Measurements from ENCODE around the gene SLC20A1. TPM values are rescaled to one million over a fixed set of nuclear protein-coding genes. Genes with fewer than 3 reads are reported as not detected.

Gene SLC20A1
- total RNA-seq, 4 donors from 2014 or later = 6.9 to 85.7 (median 9.2) TPM

- Histone ChIP-seq H3K4me1 (no peaks in the 10 kb centered on the region), H3K27me3 (no peaks in the 10 kb centered on the region), H3K27ac (no peak overlapping the region), H3K4me3 (no peak overlapping the region), H3K36me3 (no peaks in the 10 kb centered on the region), H3K9me3 (no peaks in the 10 kb centered on the region)
- intact Hi-C loops (cut with DNase I; ENCODE audit: low total_unique reads) (no loop called here), in situ Hi-C loops (cut with MboI; ENCODE audit: low sequenced_read_pairs in 4 of 4) (no loop called here)
- ATAC-seq = no peak
- no peak for DNase-seq
- TF ChIP-seq, protein P1, sequence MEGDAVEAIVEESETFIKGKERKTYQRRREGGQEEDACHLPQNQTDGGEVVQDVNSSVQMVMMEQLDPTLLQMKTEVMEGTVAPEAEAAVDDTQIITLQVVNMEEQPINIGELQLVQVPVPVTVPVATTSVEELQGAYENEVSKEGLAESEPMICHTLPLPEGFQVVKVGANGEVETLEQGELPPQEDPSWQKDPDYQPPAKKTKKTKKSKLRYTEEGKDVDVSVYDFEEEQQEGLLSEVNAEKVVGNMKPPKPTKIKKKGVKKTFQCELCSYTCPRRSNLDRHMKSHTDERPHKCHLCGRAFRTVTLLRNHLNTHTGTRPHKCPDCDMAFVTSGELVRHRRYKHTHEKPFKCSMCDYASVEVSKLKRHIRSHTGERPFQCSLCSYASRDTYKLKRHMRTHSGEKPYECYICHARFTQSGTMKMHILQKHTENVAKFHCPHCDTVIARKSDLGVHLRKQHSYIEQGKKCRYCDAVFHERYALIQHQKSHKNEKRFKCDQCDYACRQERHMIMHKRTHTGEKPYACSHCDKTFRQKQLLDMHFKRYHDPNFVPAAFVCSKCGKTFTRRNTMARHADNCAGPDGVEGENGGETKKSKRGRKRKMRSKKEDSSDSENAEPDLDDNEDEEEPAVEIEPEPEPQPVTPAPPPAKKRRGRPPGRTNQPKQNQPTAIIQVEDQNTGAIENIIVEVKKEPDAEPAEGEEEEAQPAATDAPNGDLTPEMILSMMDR (IDR thresholded peaks at IDR 0.05 in 4 of 5, conservative IDR thresholded peaks at IDR 0.05 in 1 of 5) = no peak
- TF ChIP-seq POLR2A (IDR thresholded peaks at IDR 0.05) = no peak
These were observed 64.0 kb downstream of the SLC20A1 start for GRCh38 chr2:112709703-112710102.

DNA sequence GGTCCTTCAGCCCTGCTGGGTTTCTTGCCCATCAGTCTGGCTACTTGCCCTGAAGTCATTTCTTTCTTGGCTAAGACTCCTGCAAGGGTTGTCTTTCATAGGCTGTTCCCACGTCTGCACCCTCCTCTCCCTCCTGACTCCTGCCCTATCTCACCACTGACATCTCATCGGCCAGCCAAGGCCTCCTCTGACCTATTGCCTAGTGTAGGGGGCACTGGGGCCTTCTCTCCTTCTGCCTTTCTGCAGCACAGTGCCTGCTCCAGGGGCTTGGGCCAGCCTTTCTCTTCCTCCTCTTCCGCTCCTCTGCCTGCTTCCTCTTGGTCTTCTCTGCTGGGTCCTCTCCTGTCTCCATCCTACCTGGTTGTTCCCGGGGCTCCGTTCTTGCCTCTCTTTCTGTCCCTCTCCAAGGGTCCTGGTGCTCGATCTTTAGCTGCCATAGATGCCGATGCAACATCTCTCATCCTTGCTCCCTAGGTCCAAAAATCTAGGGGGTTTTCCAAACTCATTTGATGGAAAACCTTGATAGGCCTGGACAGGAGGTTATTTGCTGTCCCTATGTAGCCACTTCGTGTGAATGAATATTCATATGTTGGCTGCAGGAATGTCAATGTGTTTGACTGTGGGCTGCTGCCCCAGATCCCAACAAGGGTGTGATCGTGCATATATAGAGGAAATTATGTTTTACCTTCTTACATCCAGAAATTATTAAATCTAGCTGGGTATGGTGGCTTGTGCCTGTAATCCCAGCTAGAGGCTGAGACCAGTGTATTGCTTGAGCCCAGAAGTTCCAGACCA, 65.4 kb downstream of the SLC20A1 start:
- in situ Hi-C loops (cut with MboI; ENCODE audit: low sequenced_read_pairs in 4 of 4) (no loop called here), intact Hi-C loops (cut with DNase I; ENCODE audit: low total_unique reads) (no loop called here)
- H3K36me3 ChIP-seq = no peaks in the 10 kb centered on the region
- no peak for ATAC-seq
- no peak overlapping the region for H3K27ac ChIP-seq
- TF ChIP-seq, protein P1 (IDR thresholded peaks at IDR 0.05 in 4 of 5, conservative IDR thresholded peaks at IDR 0.05 in 1 of 5) = no peak
- H3K27me3 ChIP-seq = no peaks in the 10 kb centered on the region
- H3K4me3 ChIP-seq = no peak overlapping the region
- no peak for DNase-seq
- no peaks in the 10 kb centered on the region for H3K4me1 ChIP-seq
- H3K9me3 ChIP-seq = no peaks in the 10 kb centered on the region

GRCh38 chr2:112712465-112712864, 66.7 kb downstream of the SLC20A1 start:
- in situ Hi-C loops (cut with MboI; ENCODE audit: low sequenced_read_pairs in 4 of 4) (no loop called here), intact Hi-C loops (cut with DNase I; ENCODE audit: low total_unique reads) (no loop called here)

GRCh38 chr2:112712903-112713584, 67.3 kb downstream of the SLC20A1 start:
- no peaks in the 10 kb centered on the region for H3K27me3 ChIP-seq
- no peaks in the 10 kb centered on the region for H3K36me3 ChIP-seq
- ATAC-seq = no peak
- no peak overlapping the region for H3K27ac ChIP-seq
- TF ChIP-seq, protein P1 (IDR thresholded peaks at IDR 0.05 in 4 of 5, conservative IDR thresholded peaks at IDR 0.05 in 1 of 5) = no peak
- TF ChIP-seq POLR2A (IDR thresholded peaks at IDR 0.05) = no peak
- H3K4me1 ChIP-seq = no peaks in the 10 kb centered on the region
- DNase-seq = no peak
- no peaks in the 10 kb centered on the region for H3K9me3 ChIP-seq
- in situ Hi-C loops (cut with MboI; ENCODE audit: low sequenced_read_pairs in 4 of 4) = no loop called here
- intact Hi-C loops (cut with DNase I; ENCODE audit: low total_unique reads) = no loop called here
- H3K4me3 ChIP-seq = no peak overlapping the region

More at GRCh38 chr2:112712465-112712864, 66.7 kb downstream of the SLC20A1 start:
- H3K27ac ChIP-seq = no peak overlapping the region
- no peaks in the 10 kb centered on the region for H3K9me3 ChIP-seq
- H3K36me3 ChIP-seq = no peaks in the 10 kb centered on the region
- TF ChIP-seq, protein P1 (IDR thresholded peaks at IDR 0.05 in 4 of 5, conservative IDR thresholded peaks at IDR 0.05 in 1 of 5) = no peak
- no peak for TF ChIP-seq POLR2A (IDR thresholded peaks at IDR 0.05)
- H3K4me1 ChIP-seq = no peaks in the 10 kb centered on the region
- DNase-seq (no peak), ATAC-seq (no peak)
- H3K4me3 ChIP-seq = no peak overlapping the region
- H3K27me3 ChIP-seq = no peaks in the 10 kb centered on the region

Other genes starting within 250 kb of the SLC20A1 start
- gene RGPD8, start 212.3 kb upstream of the SLC20A1 start, total RNA-seq = 10 to 100 TPM in 1 of 4 donors, 1 to 10 TPM in 3; 3.8 to 11.2 (median 8.1) TPM
- gene TTL, start 163.8 kb upstream of the SLC20A1 start, total RNA-seq = 10 to 100 TPM; 33.0 to 61.0 (median 46.5) TPM
- gene POLR1B, start 103.5 kb upstream of the SLC20A1 start, total RNA-seq = 10 to 100 TPM; 13.0 to 18.1 (median 13.3) TPM
- 10 to 100 TPM; 13.2 to 26.6 (median 24.1) TPM for gene CHCHD5, start 61.3 kb upstream of the SLC20A1 start, total RNA-seq
- not detected for gene NT5DC4, start 75.1 kb downstream of the SLC20A1 start, total RNA-seq
- gene CKAP2L, start 118.7 kb downstream of the SLC20A1 start, total RNA-seq = under 1 TPM in 2 of 4 donors, not detected in 2; 0.07 to 0.16 TPM
- not detected for gene IL1A, start 138.6 kb downstream of the SLC20A1 start, total RNA-seq
- gene IL1B, start 190.8 kb downstream of the SLC20A1 start, total RNA-seq = not detected

Data from gastrocnemius medialis (tissue), 4 donors.